LNCAP (cell line): ENCODE measurements around the gene LRRC10.

Experiments
- CTCF ChIP-seq: fragments of 450-650 bp; IDR thresholded peaks from 2 replicates; pipeline ENCODE4 v1.5.1; 2017; ENCODE audit warnings: mild to moderate bottlenecking

Gene LRRC10

GRCh38 chr12:69649529-69649928 lies 38.8 kb upstream of the LRRC10 start:
- TF ChIP-seq CTCF, result no peak; the same call in 1 of the 2 replicates

- TF ChIP-seq CTCF, result no peak
Observed at GRCh38 chr12:69648476-69648875, 37.8 kb upstream of the LRRC10 start.

DNA sequence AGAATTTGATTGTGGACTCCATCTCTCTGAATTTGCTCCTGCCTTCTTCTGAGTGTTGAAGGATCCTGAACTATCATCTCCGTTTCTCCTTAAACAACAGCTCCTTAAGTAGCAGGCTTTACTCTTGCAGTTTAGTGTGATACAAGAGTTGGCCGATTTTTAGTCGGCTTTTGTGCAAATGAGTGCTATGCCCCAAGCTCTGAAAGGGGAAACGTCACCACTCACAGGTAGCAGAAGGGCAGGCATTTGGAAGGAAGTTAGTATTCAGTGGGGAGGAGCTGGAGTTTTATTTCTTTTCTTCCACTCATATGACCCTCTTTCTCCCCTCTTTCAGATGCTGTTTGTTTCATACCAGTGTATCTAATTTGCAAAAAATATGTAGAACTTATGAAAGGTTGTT lies 36.5 kb upstream of the LRRC10 start:
- no peak for TF ChIP-seq CTCF

DNA sequence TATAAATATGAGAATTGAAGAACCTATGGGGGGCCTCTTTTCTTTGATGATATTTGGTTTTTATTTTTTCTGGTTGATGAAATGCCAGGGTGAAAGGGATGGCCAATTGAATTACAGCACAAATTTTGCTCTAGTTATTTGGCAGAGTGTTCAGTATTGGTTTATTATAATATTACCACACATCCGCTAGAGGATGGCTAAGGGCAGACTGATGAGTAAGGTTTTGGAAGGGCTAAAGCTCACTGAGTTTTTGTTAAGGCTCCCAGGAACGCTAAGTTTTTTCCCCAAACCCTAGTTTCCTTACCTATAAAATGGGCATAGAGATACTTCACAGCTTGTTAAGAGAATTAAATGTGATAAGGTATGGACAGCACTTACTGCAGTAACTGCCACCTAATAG lies 34.3 kb upstream of the LRRC10 start:
- no peak for TF ChIP-seq CTCF

- no peak for TF ChIP-seq CTCF
Observed at GRCh38 chr12:69644511-69644910, 33.8 kb upstream of the LRRC10 start.

DNA sequence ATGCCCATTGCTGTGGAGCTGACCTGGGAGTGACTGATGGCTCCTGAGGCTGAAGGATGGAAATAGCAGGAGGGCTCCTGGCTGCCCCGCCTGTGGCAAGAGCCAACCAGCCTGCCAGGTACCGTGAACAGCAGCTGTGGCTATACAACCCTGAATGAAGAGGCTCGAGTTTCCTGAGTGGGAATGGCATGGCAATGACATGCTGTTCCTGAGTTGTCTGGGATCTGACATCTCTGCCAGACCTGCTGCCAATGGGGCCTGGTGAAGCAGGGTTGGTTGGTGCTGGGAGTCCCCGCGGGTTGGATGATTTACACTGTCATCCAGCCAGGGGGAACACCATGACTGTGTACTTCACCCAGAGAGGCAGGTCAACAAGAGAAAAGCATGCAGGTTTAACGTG lies 31.8 kb upstream of the LRRC10 start:
- TF ChIP-seq CTCF, result no peak

DNA sequence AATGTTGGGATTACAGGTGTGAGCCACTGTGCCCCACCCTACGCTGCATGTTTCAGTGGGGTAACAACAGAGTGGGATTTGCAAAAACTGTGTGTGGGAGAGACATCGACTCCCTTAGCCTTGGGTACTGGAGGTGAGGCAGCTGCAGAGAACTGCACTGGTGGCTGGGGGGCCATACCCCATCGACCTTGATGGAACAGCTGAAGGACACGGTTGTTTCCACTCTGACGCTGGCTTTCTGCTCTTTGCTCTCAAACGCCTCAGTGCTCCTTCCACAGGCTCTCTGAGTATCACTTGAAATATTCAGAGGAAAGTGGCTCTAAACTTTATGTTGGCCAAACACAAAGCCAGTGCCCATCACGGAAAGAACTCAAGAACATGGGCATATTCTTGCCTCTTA lies 30.8 kb upstream of the LRRC10 start:
- TF ChIP-seq CTCF, result no peak

DNA sequence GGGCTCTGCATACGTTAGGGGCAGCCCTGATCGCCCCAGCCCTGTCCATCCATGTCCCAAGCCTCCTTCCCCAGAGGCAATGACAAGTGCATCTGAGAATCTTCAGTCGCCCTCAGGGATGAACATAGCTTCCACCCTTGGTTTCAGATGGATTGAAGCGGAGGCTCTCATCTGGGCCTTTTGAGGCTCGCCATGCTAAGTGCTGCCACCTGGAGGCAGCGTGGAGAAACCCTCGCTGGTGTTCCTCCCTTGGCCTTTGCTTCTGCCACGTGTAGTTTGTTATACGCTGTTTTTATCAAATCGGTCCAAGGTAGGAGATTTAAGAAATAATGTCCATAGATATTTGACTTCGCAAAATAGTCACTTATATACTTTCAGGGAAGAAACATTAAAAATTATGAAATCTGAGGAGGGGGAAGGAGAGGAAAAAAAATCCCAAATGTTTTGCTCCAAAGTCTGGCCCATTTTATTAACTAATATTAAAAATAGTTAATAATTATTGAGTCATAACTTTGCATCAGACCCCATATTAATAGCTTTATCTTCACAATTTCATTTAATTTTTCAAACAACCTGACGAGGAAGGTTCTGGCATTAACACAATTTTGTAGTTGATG lies 28.8 kb upstream of the LRRC10 start:
- TF ChIP-seq CTCF, result peak; percentile 92
